CD4-positive, CD25-positive, alpha-beta regulatory T cell (primary cell): Measurements from ENCODE around the gene ATP9B. TPM values are rescaled to one million over a fixed set of nuclear protein-coding genes. Genes with fewer than 3 reads are reported as not detected.
"Not testable (repeated sequence)": the region's sequence is repeated elsewhere in the genome, so short reads cannot be mapped to it uniquely, and the experiment has no call there.

ENCODE experiments used
- ATAC-seq, 2 donors: fragments of 150-1000 bp; cut with Tn5 transposase; one replicate each; pipeline ENCODE4 v1.10.0; 2021; ENCODE audit warnings: low read depth in 2 of 2, moderate number of reproducible peaks in 2 of 2, moderate library complexity in 1 of 2
- DNase-seq, 3 donors: peaks; one replicate each; pipeline versions ENCODE4 v3.0.0 to v3.0.0-alpha.2; 2012 to 2022; ENCODE audit warnings: mixed read lengths in 1 of 3
- H3K27ac ChIP-seq: one replicate; pipeline ENCODE4 v1.7.0; 2013; ENCODE audit warnings: mild to moderate bottlenecking, low read length; ENCODE audit not compliant: insufficient read depth, poor library complexity, severe bottlenecking
- H3K27me3 ChIP-seq: one replicate; pipeline ENCODE4 v1.7.0; 2013; ENCODE audit warnings: low read length; ENCODE audit not compliant: control insufficient read depth, insufficient read depth
- H3K36me3 ChIP-seq: one replicate; pipeline ENCODE4 v1.7.0; 2013; ENCODE audit warnings: mild to moderate bottlenecking, low read length, moderate library complexity; ENCODE audit not compliant: control insufficient read depth, insufficient read depth
- H3K4me1 ChIP-seq: 2 replicates; pipeline ENCODE4 v1.7.0; 2013; ENCODE audit warnings: mild to moderate bottlenecking, low read length; ENCODE audit not compliant: insufficient read depth, control insufficient read depth, poor library complexity, severe bottlenecking
- H3K4me3 ChIP-seq: one replicate; pipeline ENCODE4 v1.7.0; 2013; ENCODE audit warnings: low read depth, mild to moderate bottlenecking, low read length, moderate library complexity
- H3K9me3 ChIP-seq, 2 experiments: 1 replicate in 1 of 2; 2 replicates in 1 of 2; pipeline ENCODE4 v1.7.0; 2013; ENCODE audit warnings: low read length in 2 of 2, mild to moderate bottlenecking in 1 of 2, moderate library complexity in 1 of 2; ENCODE audit not compliant: control insufficient read depth in 2 of 2
- H3K27ac Mint-ChIP-seq, 3 donors: one replicate each; pipeline ENCODE4 v1.8.0; 2020 to 2022; ENCODE audit warnings: mild to moderate bottlenecking in 3 of 3, mixed read lengths in 3 of 3, moderate library complexity in 2 of 3
- H3K27me3 Mint-ChIP-seq: one replicate; pipeline ENCODE4 v1.8.0; 2022; ENCODE audit warnings: mild to moderate bottlenecking, mixed read lengths
- H3K36me3 Mint-ChIP-seq: one replicate; pipeline ENCODE4 v1.8.0; 2020; ENCODE audit warnings: mixed read lengths
- H3K4me1 Mint-ChIP-seq, 4 donors: one replicate each; pipeline ENCODE4 v1.8.0; 2020 to 2022; ENCODE audit warnings: mixed read lengths in 4 of 4, mild to moderate bottlenecking in 1 of 4
- H3K4me3 Mint-ChIP-seq, 4 donors: one replicate each; pipeline ENCODE4 v1.8.0; 2020 to 2022; ENCODE audit warnings: mild to moderate bottlenecking in 4 of 4, mixed read lengths in 4 of 4, moderate library complexity in 3 of 4
- H3K9me3 Mint-ChIP-seq, 7 donors: one replicate each; pipeline ENCODE4 v1.8.0; 2020 to 2022; ENCODE audit warnings: mixed read lengths in 7 of 7, mild to moderate bottlenecking in 3 of 7, moderate library complexity in 2 of 7
- polyA plus RNA-seq, 4 donors: library from polyadenylated mRNA; unstranded; fragments of 300-500 nt; fragmentation: Illumina TruSeq; gene quantifications; one replicate each; pipeline ENCODE4 v1.2.3, GENCODE V29; 2021
- total RNA-seq: library from RNA; stranded (reverse); gene quantifications from one replicate; pipeline ENCODE4 v1.2.3, GENCODE V29; 2022

The ATP9B gene
- total and polyA plus RNA-seq, 5 donors from 2014 or later: 14.1 to 75.3 (median 17.6) TPM

DNA sequence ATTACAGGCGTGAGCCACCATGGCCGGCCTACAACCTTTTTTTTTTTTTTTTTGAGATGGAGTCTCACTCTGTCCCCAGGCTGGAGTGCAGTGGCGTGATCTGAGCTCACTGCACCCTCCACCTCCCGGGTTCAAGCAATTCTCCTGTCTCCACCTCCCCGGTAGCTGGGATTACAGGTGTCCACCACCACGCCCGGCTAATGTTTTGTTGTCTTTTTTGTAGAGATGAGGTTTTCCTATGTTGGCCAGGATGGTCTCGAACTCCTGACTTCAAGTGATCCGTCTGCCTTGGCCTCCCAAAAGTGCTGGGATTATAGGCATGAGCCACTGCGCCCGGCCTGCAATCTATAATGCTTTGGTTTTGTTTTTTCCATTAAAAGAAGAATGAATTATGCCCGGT, 307.5 kb downstream of the ATP9B start:
- H3K4me1 ChIP-seq, DNase-seq, H3K9me3 Mint-ChIP-seq, H3K9me3 ChIP-seq, H3K27ac Mint-ChIP-seq, H3K27ac ChIP-seq, H3K4me3 ChIP-seq, H3K4me3 Mint-ChIP-seq, H3K27me3 ChIP-seq, ATAC-seq, H3K27me3 Mint-ChIP-seq: not testable (repeated sequence)
- peaks cover 21% of the 10 kb centered on the region for H3K36me3 ChIP-seq
- peaks cover 16% of the 10 kb centered on the region for H3K36me3 Mint-ChIP-seq
- H3K4me1 Mint-ChIP-seq: peaks cover 4 to 14% (median 8%) of the 10 kb centered on the region in 4 donors

DNA sequence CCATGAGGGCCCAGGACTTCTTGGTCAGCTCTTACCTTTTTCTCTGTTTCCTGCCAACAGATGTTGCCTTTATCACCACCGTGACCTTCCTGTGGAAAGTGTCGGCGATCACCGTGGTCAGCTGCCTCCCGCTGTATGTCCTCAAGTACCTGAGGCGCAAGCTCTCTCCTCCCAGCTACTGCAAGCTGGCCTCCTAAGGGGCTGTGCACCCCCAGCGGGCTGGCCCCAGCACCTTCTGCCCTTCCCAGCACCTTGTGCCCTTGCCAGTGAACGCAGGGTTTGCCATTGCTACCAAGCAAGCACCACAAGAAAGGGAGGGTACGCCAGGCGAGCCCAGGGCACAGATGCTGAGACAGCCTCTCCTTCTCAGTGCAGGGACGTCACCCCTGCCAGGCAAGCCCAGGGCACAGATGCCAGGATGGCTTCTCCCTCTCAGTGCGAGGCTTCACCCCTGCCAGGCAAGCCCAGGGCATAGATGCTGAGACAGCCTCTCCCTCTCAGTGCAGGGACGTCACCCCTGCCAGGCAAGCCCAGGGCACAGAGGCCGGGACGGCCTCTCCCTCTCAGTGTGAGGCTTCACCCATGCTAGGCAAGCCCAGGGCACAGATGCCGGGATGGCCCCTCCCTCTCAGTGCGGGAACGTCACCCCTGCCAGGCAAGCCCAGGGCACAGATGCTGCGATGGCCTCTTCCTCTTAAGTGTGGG, 308.1 kb downstream of the ATP9B start:
- H3K27ac ChIP-seq: no peak overlapping the region
- H3K9me3 ChIP-seq: no peaks in the 10 kb centered on the region
- H3K4me3 ChIP-seq: no peak overlapping the region
- peaks cover 7% of the 10 kb centered on the region for H3K4me1 ChIP-seq
- no peak overlapping the region for H3K4me3 Mint-ChIP-seq
- no peak for DNase-seq
- H3K27ac Mint-ChIP-seq: no peak overlapping the region
- ATAC-seq: no peak
- H3K27me3 Mint-ChIP-seq: no peaks in the 10 kb centered on the region
- H3K27me3 ChIP-seq: no peaks in the 10 kb centered on the region
- H3K36me3 Mint-ChIP-seq: peaks cover 14% of the 10 kb centered on the region
- peaks cover 0 to 1% (median 0%) of the 10 kb centered on the region in 7 donors for H3K9me3 Mint-ChIP-seq
- peaks cover 4 to 11% (median 7%) of the 10 kb centered on the region in 4 donors for H3K4me1 Mint-ChIP-seq
- H3K36me3 ChIP-seq: peaks cover 21% of the 10 kb centered on the region

DNA sequence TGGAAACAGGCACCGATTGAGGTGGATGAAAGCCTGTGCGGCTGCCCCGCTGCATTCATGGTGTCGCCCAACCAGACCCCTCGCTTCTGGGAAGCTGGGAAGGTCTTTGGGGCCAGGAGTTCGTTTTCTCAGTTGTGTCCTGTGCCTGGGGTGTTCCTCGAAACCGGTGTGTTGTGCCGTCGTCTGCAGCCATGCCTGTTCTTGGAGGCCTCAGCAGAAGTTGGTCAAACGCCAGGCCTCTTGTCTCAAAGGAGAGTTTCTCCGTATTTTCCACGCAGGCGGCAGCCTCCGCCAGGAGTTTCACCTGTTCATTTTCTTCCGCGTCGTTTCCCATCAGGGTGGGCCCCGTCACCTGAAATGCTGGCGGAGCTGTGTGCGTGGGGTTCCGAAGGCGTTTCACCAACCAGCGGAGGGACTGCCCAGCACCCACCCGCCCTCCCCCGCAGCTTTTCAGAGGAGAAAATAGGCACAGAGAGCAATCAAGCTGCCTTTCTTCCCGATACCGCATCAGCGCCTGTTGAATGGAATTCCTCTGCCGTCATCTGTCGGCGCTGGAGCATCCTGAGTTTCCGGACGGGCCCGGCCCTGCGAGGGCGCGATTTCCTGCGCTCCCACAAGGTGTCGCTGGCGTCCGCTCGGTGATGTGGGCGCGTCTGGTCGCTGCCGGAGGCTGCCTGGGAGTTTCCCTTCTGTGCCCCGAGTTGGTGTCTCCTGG, 309.5 kb downstream of the ATP9B start:
- no peaks in the 10 kb centered on the region for H3K27me3 ChIP-seq
- H3K9me3 ChIP-seq: no peaks in the 10 kb centered on the region
- Mint-ChIP-seq H3K9me3 (peaks cover 0 to 1% (median 0%) of the 10 kb centered on the region in 7 donors), H3K27me3 (peaks cover 4% of the 10 kb centered on the region), H3K27ac (peak overlapping the region in 2 of 3 donors; percentile 47 to 67), H3K4me1 (peaks cover 4 to 11% (median 7%) of the 10 kb centered on the region in 4 donors), H3K36me3 (peaks cover 14% of the 10 kb centered on the region), H3K4me3 (peak overlapping the region in 1 of 4 donors; percentile 47)
- ATAC-seq (peak; percentile 82), DNase-seq (peak; percentile 72 to 78 (median 74))
- H3K4me1 ChIP-seq: peaks cover 7% of the 10 kb centered on the region
- H3K4me3 ChIP-seq: no peak overlapping the region
- peak overlapping the region; percentile 53 for H3K27ac ChIP-seq
- peaks cover 20% of the 10 kb centered on the region for H3K36me3 ChIP-seq

DNA sequence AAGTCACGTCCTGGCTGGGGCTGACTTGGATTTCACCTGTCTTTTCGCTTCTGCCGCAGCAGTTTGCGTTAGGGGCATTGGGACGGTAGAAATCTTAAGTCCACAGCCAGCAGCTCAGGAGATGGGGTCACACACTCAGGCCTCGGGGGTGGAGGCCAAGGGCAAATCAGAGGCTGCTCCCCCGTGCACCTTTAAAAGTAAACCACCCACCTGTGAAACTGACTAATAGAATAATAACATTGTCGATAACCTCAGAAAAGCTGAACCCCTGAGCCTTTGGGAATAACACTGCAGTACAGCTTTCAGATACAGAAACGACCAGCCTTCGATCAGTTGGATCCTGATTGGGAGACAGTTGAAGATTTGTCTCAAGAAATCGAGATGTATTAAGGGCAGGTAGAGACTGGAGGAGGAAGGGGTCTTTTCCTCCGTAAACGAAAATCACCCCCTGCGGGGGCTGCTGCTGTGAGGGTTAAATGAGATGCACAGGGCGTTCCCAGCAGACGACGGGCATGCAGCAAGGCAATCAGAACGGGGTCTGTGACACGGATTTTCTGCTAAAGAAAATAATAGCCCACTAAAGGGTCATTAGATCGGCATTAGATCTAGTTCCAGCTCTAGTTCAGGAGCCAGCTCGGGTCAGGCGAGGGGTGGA, 310.2 kb downstream of the ATP9B start:
- H3K9me3 ChIP-seq: no peaks in the 10 kb centered on the region
- peaks cover 14% of the 10 kb centered on the region for H3K36me3 Mint-ChIP-seq
- no peak overlapping the region for H3K4me3 Mint-ChIP-seq
- H3K9me3 Mint-ChIP-seq: peaks cover 0 to 1% (median 0%) of the 10 kb centered on the region in 7 donors
- H3K4me3 ChIP-seq: no peak overlapping the region
- H3K27ac ChIP-seq: peak overlapping the region; percentile 53
- peak overlapping the region in 2 of 3 donors; percentile 47 to 67 for H3K27ac Mint-ChIP-seq
- peaks cover 0 to 13% (median 7%) of the 10 kb centered on the region in 4 donors for H3K4me1 Mint-ChIP-seq
- peaks cover 7% of the 10 kb centered on the region for H3K4me1 ChIP-seq
- peaks cover 17% of the 10 kb centered on the region for H3K36me3 ChIP-seq
- H3K27me3 ChIP-seq: no peaks in the 10 kb centered on the region
- ATAC-seq (no peak), DNase-seq (no peak)
- peaks cover 4% of the 10 kb centered on the region for H3K27me3 Mint-ChIP-seq

DNA sequence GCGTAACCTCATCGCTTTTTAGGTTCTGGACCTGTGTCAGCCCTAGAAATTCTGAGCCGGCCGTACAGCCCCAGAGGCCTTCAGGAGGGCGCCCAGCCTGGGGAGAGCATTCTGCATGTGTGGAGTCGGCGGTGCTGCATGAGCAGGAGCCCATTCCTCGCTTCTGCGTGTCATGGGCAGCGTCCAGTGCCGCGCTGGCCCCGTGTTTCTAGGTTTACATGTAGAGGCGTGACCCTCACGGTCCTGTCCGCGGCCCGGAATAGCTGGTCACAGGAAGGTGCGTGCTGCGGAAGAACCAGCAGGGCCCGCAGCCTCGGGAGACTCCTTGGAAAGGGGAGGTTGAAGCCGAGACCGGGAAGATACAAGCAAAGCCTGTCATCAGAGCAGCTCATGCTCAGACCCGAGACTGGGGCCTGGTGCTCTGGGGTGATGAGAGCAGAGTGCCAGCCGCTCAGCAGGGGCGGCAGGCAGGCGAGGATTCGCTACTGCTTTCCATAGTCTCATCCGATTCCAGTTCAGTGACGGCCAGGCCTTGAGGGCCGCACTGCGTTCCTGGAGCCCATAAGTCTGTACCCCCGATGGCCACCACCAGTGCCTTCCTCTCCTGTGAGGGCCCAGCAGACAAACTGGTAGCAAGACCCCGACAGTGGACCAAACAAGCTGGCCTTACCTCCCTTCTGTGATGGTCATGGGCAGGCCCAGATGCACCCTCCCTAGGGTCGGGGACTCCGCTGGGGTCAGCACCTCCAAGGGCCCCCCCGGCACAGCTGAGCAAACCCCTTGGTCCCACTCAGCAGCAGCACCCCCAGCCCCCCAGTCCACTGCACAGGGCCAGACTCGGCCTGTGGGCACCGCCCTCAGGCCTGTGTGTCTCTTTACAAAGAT, 311.0 kb downstream of the ATP9B start:
- H3K36me3 Mint-ChIP-seq: peaks cover 14% of the 10 kb centered on the region
- peaks cover 4% of the 10 kb centered on the region for H3K27me3 Mint-ChIP-seq
- no peaks in the 10 kb centered on the region for H3K9me3 ChIP-seq
- H3K4me1 Mint-ChIP-seq: peaks cover 0 to 15% (median 7%) of the 10 kb centered on the region in 4 donors
- no peak overlapping the region for H3K27ac Mint-ChIP-seq
- H3K4me3 Mint-ChIP-seq: no peak overlapping the region
- ATAC-seq (no peak), DNase-seq (no peak)
- no peak overlapping the region for H3K27ac ChIP-seq
- peaks cover 0 to 1% (median 0%) of the 10 kb centered on the region in 7 donors for H3K9me3 Mint-ChIP-seq
- no peak overlapping the region for H3K4me3 ChIP-seq
- no peaks in the 10 kb centered on the region for H3K27me3 ChIP-seq
- H3K36me3 ChIP-seq: peaks cover 10% of the 10 kb centered on the region
- peaks cover 7% of the 10 kb centered on the region for H3K4me1 ChIP-seq

DNA sequence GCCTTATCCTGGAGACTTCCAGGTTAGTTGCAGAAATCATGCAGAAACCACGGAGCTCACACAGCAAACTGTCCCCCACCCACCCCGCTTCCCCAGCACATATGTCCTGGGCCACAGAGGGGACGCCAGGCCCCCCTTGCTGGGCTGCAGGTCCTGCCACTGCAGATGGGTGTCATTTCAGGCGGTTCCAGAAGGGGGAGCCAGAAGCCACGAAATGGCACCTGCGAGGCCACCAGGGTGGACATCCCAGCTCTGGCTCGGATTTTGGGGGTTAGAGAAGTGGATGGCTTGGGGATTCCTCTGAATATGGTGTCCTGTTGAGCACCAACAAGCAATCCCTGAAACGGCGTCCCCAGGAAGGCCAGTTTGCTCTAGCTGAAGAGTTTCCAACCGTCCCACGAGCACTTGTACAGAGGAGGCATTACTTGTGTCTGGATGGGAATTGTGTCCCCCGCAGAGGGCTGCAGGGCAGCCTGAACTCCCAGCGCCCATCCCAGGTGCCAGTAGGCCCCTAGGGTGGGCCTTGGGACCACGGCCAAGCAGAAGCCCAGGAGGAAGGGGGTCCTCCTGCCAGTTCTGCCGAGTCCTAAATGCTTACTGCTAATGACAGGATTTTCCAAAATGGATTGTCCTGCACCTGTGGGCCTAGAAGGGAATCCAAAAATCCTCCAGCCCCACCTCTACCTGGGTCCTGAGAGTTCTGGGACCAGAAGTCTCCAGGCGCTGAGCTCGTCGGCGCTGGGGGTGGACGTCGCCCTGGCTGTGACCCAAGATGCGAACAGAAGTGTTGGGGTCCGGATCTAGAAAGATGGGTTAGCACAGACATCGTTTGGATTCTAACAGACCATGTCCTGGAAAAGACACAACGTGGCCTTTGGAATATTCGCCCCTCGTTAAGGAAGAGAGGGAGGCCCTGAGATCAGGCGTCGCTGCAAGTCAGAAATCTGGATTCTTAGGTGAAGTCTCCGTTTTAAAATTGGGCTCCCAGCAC, 311.9 kb downstream of the ATP9B start:
- peak overlapping the region in 1 of 4 donors; percentile 15 for H3K4me3 Mint-ChIP-seq
- ATAC-seq (peak; percentile 30 to 38), DNase-seq (peak; percentile 54 to 60 (median 56))
- H3K27me3 Mint-ChIP-seq: peaks cover 4% of the 10 kb centered on the region
- Histone ChIP-seq H3K27me3 (no peaks in the 10 kb centered on the region), H3K4me3 (no peak overlapping the region), H3K27ac (no peak overlapping the region), H3K36me3 (peaks cover 10% of the 10 kb centered on the region), H3K9me3 (no peaks in the 10 kb centered on the region), H3K4me1 (peaks cover 7% of the 10 kb centered on the region)
- H3K9me3 Mint-ChIP-seq: peaks cover 0 to 1% (median 0%) of the 10 kb centered on the region in 7 donors
- peaks cover 0 to 15% (median 7%) of the 10 kb centered on the region in 4 donors for H3K4me1 Mint-ChIP-seq
- H3K27ac Mint-ChIP-seq: no peak overlapping the region
- peaks cover 9% of the 10 kb centered on the region for H3K36me3 Mint-ChIP-seq
